HCEC 1CT (cell line): ENCODE measurements around the gene UBASH3B.

Experiments used
- DNase-seq: peaks from one replicate; pipeline ENCODE4 v3.0.0-alpha.2; 2017

Gene UBASH3B

DNA sequence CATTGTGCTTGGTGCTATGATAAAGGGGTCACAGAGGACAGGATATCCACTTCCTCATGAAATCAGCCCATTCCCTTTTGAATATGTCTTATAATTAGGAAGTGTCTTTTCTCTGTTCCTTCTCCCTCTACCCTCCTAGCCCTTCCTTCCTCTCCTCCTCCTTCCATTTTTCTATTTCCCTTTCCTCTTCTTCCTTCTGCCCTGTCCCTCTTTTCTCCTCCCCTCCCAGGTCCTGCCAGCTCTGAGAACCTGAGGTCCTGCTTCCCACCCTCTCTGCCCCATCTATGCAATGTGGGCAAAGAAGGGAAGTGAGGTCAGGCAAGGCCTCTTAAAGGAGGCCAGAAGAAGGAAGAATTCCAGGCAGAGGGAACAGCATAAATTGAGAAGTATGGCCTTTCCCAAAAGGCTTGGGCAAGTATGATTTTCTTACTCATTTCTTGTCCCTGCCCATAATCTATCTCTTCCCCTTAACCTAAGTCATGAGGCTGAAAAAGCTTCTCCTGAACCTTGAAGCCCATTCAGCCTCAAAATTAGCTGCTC lies 7.7 kb upstream of the UBASH3B start:
- no peak for DNase-seq

DNA sequence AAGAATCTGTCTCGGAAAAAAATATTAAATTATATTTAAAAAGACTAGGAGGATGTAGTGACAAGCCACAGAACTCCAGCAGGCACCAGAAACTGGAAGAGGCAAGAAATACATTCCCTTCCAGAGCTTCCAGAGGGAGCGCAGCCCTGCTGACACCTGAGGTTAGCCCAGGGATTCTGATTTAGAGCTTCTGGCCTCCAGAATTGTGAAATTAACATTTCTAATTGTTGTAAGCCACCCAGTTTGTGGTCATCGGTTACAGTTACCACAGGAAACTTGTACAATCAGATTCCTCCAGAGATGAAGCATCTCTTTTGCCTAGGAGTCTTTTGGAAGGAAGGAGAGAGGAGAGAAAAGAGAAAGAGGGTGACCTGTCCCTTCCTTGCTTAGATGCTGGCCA lies 6.4 kb upstream of the UBASH3B start:
- no peak for DNase-seq

DNA sequence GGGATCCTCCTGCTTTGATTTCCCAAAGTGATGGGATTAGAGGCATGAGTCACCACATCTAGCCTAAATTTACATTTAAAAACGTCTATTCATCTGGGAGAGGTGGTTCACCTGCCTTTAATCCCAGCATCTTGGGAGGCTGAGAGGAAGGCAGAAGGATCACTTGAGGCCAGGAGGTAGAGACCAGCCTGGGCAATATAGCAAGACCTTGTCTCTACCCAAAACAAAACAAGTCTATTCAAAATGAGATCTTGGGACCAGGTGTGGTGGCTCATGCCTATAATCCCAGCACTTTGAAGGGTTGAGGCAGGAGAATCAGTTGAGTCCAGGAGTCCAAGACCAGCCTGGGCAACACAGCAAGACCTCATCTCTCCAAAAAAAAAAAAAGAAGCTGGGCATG lies 4.9 kb upstream of the UBASH3B start:
- DNase-seq, result no peak

DNA sequence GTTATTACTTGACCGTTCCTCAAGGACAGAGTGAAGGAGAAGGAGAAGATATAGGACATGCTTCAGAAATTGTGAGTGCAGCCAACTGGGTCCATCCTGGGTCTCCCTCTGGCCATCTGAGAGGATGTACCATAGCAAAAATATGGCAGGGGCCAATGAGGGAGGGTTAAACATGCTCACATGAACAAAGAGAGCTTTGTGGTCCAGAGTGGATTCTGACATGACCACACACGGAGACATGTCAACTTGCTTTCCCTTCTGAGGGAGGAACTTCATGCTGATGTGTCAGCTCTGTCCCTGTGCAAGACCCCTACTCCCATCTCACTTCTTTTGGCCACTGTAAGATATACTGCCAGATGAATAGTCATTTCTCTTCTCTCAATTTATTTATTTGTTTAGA lies 3.0 kb upstream of the UBASH3B start:
- DNase-seq, result no peak

DNA sequence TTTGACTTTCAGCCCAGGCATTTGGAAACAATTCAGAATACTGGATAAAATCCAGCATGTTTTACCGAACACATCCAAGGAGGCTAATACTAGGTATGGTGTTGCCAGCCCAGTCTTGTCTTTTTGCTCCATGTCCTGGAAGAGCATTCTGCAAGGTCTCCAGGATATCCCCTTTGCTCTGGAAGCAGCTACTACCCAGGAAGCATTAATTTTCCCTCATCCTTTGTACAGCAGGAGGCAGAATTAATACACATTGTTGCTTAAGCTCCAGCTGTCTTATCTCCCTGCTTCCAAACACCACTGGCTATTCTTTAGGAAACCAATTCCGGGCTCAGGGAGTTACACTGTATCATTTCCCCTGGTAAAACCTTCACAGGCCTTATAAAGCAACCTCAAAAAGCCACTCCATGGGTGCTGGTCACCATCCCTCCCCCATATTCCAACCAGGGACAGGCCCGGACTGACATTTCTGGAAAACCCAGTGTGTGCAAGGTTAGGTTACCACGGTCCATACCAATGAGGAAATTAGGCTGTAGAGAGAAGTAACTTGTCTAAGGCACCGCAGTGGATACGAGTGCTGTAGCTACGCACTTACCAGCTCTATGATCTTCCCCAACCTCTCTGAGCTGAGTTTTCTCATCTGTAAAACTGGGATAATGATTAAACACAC lies 1.5 kb upstream of the UBASH3B start:
- DNase-seq, result no peak

DNA sequence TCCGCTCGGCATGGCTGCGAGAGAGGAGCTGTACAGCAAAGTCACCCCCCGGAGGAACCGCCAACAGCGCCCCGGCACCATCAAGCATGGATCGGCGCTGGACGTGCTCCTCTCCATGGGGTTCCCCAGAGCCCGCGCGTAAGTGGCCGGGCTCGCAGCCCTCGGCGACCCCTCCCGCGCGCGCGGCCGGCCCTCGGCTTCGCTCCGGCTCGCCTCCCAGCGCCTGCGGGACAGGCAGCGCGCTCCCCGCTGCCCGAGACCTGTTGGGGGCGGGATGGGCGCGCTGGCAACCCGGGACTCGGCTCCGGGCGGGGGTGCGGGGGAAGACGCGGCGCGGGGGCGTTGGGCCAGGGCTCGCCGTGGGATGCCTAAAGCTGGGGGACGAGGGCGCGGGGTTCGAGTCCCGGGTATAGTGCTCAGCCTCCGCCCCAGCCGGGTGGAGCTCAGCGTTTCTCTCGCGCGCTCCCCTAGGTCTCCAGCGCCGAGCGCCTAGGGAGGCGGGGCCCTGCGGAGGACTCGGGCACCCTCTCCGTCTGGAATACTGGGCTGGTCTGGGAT lies 630 bp downstream of the UBASH3B start:
- peak; percentile 75 for DNase-seq

DNA sequence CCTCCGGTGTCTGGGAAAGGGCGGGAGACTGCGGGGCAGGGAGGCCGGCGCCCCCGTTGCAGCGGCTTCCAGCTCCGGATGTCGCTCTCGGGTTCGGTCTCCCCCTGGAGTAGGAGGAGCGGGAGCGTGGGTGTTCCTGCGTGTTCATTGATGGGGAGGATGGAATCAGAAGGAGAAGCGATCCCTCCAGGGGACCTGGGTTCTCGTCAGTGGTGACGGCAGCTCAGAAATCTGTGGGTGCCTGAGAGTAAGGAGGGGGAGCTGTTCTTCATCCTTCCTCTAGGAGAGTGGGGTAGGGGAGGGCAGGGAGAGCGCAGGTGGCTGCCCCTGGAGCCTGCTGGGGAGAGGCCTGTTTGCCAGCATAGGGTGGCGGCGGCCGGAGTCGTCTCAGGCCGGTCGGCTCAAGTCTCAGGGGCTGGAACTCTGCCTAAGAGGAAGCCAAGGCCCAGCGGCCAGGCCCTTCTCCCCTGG lies 1.1 kb downstream of the UBASH3B start:
- no peak for DNase-seq

DNA sequence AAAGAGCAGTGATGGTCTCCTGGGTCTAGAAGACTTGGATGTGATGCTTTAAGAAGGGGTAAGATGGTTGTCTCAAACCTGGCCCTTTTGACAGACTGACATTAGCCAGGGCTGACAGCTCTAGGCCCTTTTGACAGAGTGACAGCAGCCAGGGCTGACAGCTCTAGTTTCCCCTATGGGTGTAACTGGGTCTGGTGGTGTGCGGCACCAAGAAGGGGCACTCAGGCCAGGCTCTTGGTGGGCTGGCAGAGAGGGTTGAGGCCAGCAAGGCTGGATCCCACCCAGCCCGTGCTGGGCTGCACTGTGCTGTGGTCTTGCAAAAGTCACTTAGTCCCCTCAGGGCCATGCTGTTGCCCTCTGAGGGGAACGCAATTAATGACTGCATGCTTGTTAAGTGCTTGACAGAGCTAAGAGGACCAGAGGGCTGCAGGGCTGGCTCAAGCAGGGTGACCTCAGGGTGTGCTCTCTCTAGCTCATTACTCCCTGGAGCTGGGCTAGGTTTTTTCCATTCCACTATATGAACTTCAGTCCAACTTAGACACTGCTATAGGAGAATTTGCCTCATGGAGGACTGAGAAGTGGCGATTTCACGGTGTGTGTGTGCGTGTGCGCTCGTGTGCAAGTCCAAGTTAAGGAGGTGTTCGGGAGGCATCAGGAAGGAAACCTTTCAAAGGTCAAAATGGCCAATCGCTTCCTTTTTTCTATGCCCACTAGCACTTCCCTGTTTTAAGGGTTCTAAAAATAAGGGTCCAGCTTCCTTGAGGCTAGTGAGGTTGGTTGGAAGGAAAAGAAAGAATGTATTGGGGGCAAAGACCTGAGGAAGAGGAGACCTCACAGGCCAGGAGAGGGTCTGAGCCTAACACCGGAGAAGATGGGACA lies 4.4 kb downstream of the UBASH3B start:
- DNase-seq, result no peak

DNA sequence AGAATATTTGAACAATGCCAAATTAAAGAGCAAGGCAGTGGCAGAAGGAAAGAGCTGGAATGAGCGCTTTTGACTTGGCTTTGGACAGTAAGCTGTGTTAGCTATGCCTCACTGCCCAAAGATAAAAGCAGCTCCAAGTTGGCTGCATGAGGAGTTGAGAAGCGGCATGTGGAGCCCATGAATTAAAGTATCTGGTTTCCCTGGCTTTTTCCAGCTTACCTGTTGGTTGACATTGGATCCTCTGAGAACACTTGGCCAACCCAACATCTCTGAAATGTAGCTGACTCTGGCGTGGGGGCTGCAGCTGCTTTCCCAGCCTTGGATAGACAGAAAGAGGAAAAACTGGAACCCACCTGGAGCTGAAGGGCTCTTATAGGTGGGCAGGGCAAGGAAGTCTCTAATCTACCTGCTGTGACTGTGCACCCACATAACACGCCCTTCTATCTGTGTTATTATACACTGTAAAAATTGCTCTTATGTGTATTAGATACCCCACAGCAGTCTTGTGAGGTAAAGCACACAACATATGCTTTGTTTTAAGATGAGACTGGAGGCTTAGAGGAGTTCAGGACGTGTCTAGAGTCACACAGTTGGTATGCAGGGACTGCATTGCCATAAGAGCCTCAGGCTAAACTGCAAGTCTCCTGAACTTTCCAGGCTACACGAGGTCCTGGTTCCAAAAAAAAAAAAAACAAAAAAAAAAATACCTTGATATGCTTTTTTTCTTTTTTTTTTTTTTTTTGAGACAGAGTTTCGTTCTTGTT lies 5.8 kb downstream of the UBASH3B start:
- peak; percentile 30 for DNase-seq

DNA sequence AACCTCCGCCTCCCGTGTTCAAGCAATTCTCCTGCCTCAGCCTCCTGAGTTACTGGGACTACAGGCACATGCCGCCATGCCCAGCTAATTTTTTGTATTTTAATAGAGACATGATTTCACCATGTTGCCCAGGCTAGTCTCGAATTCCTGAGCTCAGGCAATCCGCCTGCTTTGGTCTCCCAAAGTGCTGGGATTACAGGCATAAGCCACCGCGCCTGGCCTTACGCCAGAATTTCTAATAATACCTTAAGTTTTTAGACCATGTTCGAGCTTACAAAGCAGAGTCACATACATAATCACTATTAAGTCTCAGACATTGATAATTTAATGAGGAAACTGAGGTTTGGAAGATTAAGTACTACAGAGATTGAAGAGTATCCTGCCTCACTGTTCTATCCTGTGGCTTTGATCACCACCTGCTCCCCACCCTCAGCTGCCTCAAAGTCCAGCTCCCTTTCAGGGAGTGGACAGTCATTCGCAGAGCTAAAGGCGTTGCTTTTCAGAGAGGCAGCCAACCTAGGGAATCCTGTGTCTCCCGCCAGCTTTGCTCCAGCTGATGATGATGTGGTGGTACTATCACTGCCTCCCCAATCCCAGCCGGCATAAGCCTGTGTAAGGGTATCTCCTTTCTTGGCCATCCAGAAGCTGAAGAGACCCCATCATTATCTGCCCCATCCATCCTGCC lies 7.7 kb downstream of the UBASH3B start:
- no peak for DNase-seq

DNA sequence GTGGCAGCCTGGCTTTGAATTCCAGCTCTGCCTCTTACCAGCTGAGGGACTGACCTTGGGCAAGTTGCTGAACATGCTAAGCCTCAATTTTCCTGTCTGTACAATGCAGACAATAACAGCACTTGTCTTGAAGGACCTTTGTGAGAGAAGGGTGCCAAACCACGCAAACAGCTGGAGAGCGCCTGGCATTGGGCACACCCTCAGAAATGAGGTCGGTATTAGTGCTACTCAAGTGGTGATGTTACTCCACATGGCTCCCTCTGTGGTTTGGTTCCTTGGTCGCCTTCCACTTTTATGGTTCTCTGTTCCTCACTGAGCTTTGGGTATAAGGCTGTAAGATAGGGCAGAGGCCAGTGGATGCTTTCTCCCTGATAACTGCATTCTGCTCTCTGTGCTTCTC lies 8.2 kb downstream of the UBASH3B start:
- DNase-seq, result no peak

DNA sequence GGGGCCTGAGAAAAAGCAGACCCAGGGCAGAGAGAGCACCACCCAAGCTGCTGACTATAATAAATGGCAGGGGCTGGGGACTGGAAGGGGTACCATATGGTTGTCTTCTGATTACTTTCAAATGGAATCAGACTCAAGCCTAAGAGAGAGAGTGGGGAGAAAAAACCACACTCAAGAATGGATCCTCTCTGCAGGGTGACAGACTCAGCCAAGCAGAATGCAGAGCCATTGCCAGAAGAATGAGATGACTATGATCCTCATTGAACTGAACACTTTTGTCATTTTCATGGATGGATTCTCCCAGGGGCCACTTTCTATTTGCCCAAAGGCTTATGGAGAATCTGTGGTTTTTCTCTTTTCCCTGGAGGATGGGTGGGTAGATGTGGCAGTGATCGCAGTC lies 8.7 kb downstream of the UBASH3B start:
- DNase-seq, result no peak

DNA sequence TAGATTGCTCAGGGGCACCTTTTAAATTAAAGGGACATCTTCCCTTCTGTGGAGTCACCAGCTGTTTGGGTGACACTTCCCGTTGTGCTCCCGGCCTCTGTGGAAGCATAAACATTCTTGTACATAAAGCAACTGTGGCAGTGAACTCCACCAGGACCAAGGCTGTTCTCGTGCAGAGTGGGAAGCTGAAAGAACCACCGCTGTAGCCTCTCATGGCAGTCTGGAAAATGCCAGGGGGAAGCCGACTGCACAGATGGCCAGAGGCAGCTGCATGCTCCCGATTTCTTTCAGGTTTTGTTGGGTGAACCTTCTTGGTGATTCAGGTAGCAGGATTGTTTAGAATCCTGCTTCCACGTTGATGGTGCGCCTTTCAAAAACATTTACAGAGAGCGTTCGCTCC lies 10.3 kb downstream of the UBASH3B start:
- DNase-seq, result no peak

DNA sequence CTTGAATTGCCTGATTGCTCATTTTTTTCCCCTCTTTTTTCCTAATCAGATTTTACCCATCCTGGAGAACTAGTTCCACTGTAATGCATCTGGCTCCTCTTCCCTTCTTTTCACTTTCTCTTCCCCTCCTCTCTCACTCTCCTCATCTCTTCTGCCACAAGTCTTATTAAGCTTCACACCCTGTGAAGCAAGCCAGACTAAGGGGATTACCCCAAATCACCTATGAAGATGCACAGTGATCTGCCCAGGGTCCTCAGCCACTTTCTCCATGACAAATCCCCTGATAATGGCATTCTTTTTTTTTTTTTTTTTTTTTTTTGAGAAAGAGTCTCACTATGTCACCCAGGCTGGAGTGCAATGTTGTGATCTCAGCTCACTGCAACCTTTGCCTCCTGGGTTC lies 11.2 kb downstream of the UBASH3B start:
- no peak for DNase-seq

DNA sequence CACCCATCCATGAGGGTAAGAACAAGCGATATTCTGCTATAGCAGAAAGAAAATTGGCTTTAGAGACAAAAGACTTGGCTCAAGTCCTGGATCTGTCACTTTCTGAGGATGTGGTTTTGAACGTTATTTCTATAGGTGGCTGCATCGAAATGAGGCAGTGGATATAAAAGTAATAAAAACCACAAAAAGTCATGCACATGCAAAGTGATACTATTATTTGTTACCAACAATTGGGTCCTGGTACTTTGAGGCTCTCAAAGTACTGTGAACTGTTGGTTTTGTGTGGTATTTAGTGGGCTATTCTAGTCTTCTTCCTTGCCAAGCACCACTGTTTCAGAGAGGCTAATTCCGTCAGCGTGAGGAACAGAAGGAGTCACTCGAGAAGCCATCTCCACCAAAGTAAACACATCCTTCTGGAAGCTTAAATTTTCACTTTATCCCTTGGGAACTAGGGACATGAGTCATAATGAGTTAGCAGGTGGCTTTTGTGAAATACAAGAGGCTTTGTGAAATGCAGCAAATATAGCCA lies 13.1 kb downstream of the UBASH3B start:
- DNase-seq, result peak; percentile 91

DNA sequence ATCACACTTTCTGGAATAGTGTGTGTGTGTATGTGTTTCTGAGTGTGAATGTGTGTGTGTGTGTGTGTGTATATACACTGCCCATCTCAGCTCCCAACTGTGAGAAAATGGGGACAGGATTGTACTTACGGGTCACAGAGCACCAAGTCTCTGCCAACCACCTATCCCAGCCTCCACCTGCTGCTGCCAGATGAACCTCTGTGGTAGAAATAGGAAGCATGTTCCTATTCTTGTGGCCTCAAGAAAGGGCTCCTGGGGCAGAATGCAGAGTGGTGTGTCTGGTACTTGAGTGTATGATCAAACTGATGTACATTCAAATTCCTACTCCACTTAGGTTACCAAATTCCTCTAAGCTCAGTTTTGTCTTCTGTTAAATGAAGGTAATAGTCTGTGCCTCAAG lies 14.6 kb downstream of the UBASH3B start:
- no peak for DNase-seq

DNA sequence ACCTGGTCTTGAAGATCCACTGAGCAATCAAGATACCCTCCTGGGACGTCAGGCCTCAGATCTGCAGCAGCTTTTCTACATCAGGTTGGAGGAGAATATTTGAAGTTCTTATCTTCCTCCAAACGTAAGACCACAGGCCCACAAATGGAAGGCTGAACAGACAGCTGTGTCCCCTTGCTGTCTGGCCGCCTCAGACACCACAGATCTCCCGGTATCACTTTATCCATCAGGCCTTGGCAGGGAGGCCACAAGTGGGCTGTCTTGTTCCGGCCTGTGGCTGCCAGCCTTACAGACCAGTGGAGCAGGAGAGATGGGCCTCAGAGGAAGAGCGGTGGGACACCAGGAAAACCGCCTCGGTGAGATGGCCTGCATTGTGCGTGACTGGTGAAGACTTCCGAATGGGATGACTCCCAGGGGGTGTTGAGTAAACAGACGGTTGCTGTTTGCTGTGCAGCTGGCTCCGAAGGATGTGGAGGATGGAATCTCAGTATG lies 15.9 kb downstream of the UBASH3B start:
- DNase-seq, result no peak

DNA sequence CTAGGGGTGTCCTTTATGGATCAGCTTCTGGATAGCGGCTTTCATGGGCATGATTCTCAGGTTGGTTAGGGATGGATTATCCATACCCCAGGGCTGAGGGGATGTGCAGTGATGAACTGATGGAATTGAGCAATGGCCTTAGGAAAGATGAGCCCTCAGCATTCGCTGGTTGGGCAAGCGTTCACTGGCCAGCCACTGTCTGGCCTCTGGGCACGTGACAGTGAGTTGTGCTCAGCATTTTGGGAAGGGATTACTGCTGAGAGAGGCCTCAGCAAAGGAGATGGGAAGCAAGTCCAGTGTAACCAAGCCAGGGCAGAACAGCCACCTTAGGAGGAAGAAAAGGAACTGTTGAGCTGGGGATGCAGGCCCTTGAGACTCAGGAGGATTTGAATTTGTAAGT lies 17.4 kb downstream of the UBASH3B start:
- no peak for DNase-seq

DNA sequence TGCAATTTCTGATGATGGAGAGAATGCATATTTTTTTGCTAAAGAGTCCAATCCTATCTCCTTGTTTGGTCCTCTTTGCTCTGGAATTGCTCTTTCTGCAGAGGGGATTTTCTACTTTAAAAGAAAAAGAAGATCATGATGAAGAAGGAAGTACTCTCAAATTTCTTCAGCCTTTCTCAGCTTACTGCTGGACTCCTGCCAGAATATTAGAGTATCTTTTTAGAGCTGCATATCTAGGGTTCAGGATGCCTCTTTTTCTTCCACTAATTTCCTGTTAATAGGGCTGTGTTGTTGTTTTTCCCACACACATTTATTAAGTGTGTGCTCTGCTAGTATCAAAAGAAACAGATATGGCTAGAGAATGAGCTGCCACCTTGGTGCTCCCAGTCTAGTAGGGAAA lies 18.2 kb downstream of the UBASH3B start:
- peak; percentile 40 for DNase-seq

DNA sequence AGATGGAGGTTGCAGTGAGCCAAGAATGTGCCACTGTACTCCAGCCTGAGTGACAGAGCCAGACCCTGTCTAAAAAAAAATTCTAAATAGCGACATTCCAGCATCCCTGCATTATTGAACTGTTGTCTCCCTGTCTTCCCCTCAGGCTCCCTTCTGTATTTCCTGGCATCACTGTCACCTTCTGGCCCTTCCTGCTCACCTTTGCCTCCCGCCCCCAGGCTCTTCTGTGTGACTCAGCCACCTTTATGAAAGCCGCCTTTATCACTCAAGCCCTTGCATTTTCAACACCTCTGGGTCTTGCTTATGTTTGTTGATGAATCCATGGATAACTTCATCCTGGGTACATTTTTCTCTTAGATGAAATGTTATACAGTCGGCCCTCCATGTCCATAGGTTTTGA lies 21.1 kb downstream of the UBASH3B start:
- no peak for DNase-seq

DNA sequence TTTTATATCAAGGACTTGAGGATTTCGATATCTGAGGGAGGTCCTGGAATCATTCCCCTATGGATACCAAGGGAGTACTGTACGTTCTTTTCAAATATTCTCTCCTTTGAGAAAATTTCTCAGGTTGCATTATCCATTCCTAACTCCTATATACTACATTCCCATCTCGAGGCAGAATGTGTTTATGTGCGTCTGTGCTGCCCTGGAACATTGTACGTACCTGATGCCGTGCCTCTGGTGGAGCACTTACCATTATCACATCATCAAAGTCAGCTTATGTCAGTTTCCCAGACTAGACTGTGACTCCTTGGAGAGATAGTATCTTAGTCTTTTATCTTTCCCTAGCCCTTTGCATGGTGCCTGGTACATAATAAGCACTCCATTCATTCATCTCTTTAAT lies 21.7 kb downstream of the UBASH3B start:
- DNase-seq, result no peak

DNA sequence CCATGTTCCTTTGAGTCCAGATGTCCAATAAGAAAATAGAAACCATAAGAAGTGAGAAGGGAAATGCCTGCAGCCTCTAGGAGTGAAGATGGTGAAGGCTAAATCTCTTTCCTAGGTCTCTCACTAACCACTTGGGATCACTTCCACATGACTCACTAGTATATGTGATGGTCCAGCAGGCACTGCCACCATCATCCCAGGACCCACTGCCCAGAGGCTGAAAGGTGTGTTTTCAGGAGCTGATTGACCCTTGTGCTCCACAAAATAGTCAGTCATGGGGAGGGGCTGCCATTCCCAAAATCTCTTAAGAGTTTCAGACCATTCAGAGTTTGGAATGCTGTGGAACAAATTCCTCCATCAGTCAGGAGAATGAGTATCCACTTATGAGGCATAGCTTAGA lies 22.9 kb downstream of the UBASH3B start:
- no peak for DNase-seq
